T-helper 2 cell (primary cell): Measurements from ENCODE around the gene TOE1.

Experiments used
- DNase-seq, 5 experiments: peaks; one replicate each; pipeline versions ENCODE4 v3.0.0 to v3.0.0-alpha.2; 2012 to 2022

The TOE1 gene

GRCh38 chr1:45326627-45327623 is 13.0 kb upstream of the TOE1 start, which contains the start of gene HPDL:
Gene HPDL, plus strand, starts transcription at chr1:45326895. Its CDS starts 254 bp downstream, at chr1:45327149.
- peak in 4 of 5 experiments; percentile 16 to 76 (median 42) for DNase-seq

GRCh38 chr1:45327644-45328515 is 12.1 kb upstream of the TOE1 start:
- DNase-seq: no peak

DNA sequence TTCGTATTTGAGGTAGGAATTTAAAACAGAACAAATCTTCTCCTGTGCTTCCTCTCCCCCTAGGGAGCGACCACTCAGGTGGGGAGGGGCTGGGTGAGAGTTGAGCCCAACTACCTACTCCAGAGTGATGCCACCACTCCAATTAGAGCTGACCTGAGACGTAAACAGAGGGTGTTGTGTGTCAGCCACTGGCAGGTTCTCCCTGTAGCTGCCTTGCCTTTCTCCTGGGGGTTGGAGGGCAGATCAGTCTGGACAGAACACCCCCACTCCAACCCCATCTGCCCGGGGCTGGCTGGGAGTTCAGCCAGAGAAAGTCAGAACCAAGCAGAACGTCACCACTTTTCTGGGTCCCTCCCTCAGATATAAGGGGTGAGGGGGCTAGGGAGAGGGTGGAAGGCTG is 11.3 kb upstream of the TOE1 start:
- DNase-seq: no peak

DNA sequence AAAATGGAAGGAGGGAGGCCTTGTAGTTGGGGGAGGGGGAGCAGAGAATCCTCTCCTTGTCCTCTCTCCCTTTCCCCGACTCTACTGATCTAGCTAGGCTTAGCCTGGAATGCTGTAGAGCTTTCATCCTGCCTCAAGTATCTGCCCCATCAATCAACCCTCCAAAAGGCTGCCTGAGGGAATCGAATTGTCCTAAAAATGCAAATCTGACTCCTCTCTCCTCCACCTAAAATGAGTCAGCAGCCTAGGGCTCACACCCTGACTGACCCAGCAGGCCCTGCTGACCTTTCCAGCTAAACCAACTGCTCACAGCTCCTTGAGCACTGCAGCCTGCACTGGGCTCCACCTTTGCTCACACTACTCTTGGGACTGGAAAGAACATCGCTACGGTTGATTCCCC is 10.5 kb upstream of the TOE1 start:
- no peak for DNase-seq

- DNase-seq: no peak
Observed at GRCh38 chr1:45331436-45332345, 8.3 kb upstream of the TOE1 start.

- DNase-seq: no peak
Observed at GRCh38 chr1:45332346-45332720, 7.6 kb upstream of the TOE1 start.

DNA sequence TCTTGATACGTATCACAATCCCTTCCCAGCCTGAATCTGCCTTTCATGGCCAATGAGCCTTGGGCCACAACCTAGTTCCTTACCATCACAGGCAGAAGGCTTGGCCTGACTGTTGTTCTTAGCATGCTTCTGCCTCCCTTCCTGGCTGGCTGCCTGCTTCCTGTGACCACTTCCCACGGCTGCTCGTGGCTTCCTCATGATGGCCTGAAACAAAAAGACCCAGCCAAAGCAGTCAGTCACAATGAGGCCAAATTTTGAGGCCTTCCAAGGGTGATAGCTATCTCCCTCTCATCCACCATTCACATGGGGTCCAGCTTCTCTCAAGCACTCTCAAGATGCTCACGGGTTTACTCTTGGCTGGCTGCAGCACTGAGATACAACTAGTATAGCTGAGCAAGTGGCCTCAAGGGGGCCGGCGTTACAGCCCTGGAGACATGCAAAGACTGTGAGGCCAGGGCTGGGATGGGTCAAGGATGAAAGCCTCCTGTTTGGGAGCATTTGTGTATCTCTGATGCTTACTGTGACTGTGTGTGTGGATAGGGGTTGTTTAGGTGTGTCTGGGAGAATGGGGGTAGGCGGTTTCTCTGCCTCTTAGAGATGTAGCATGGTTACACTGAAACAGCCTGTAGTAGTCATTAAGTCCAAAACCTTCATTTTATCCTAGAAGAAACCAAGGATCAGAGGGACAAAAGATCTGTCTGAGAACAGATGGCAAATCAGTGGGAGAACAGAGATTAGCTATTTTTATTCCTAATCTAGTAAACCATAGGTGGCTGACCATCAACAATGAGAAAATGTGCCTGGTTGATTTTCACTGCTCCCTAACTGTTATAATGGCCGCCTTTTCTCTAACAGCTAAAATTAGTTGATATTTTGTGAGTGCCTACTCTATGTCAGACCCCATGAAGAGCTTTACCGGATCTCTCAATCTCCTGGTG is 5.4 kb upstream of the TOE1 start:
- peak in 1 of 5 experiments; percentile 59 for DNase-seq

DNA sequence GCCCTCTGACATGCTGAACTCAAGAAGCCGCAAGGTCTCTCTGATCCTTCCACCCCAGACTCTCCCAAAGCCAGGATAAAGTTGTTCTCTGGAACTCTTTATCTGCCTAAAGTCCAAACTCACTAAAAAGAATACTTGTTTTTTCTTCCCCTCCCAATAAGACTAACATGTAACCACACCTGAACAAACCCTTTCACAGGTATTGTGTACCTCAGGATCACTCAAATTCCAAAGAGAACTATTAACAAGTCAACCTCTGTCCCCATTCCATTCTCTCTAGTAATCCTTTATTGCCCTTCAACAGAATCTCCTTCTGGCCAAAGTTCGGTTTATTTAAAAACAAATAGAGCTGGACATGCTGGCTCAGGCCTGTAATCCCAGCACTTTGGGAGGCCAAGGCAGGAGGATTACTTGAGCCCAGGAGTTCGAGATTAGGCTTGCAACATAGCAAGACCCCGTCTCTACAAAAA is 4.1 kb upstream of the TOE1 start:
- no peak for DNase-seq

- no peak for DNase-seq
Observed at GRCh38 chr1:45337630-45338325, 2.2 kb upstream of the TOE1 start.

DNA sequence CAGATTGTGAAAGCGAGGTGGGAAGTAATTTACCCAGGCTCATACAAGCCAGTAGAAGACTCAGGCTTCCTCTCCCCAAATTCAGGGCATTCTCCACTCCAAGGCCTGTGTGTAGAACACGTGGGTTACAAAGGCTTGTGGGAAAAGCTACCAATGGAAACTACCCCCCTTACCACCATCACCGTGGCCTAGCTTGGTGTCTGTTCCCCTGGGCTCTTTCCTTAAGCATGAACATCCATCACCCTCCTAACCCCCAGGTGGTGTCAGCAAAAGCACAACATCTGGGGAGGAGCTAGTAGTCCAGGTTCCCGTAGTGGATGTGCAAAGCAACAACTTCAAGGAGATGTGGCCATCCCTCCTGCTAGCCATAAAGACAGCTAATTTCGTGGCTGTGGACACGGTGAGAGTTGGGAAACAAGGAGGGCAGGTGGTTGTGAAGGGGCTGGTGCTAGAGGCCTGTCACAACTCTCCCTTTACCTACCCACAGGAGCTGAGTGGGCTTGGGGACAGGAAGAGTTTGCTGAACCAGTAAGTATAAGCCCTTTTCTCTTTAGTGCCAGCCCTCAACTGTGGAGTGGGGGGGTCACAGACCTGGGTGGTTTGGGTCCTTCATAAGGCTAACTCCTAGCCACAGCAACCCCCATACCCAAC is 971 bp downstream of the TOE1 start:
- DNase-seq: peak in 1 of 5 experiments; percentile 69

- no peak for DNase-seq
Observed at GRCh38 chr1:45344499-45344898, 4.5 kb downstream of the TOE1 start.

- DNase-seq: no peak
Observed at GRCh38 chr1:45345014-45345413, 5.0 kb downstream of the TOE1 start.

DNA sequence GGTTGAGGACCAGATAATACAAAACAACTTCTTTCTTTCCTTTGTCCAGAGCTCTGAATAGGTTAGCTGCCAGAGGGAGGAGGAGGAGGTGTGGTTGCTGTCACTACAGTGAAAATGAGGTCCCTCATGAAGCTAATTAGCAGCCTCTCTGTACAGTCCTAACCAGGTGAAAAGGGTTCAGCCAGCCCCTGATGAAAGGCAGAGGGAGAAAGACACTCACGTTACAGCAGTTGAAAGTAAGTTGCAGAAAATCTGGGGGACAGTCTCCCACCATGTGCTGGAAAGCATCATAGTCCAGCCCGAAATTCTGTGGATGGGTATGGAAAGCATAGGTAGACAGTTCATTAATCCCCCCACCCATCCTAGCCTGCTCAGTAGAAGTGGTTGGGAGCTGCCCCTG is 6.5 kb downstream of the TOE1 start:
- no peak for DNase-seq

- no peak for DNase-seq
Observed at GRCh38 chr1:45348020-45348419, 8.1 kb downstream of the TOE1 start.

GRCh38 chr1:45348609-45348965 is 8.6 kb downstream of the TOE1 start:
- DNase-seq: no peak

GRCh38 chr1:45348966-45349677 is 9.2 kb downstream of the TOE1 start:
- DNase-seq: no peak

DNA sequence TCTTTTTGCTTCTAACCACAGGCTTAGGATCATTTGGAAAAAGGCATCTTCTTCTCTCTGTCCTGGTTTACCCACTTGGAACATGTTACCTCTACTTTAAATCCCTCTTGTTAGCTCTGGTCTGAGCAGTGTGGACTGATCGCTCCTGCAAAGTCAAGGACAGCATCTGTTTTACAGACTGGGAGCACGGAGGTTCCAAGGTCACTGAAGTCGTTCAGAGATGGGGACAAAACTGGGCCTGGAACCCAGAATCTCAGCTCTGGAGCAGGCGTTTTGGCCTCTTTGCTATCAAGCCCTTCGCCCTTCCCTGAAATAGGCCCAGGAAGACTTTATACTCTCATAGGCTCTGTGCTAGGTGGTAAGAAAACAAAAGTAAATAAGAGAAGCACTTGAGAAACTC is 11.5 kb downstream of the TOE1 start:
- DNase-seq: no peak

- no peak for DNase-seq
Observed at GRCh38 chr1:45353685-45354084, 13.7 kb downstream of the TOE1 start.

DNA sequence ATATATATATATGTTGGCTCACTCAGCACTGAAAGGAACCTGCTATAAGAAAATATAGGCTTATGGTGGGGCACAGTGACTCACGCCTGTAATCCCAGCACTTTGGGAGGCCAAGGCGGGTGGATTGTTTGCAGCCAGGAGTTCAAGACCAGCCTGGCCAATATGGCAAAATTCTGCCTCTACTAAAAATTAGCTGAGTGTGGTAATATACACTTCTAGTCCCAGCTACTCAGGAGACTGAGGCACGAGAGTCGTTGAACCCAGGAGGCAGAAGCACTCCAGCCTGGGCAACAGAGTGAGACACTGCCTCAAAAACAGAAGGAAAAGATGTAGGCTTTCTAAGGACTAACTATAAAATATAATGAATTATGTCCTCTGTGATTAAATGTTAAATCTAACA is 14.9 kb downstream of the TOE1 start:
- no peak for DNase-seq
